Keratinocyte (primary cell): ENCODE results near the gene FAM177B. TPM values are rescaled to one million over a fixed set of nuclear protein-coding genes. Genes with fewer than 3 reads are reported as not detected.

Source experiments
- DNase-seq: peaks from one replicate; pipeline ENCODE4 v3.0.0-alpha.2; 2011; ENCODE audit warnings: low read depth, missing footprints, low spot score
- FAIRE-seq: peaks from 2 replicates; lab custom pipeline; 2011; peaks lifted over from hg19 to GRCh38; lab: Jason Lieb, UNC
- H2AFZ ChIP-seq: 2 replicates; pipeline ENCODE4 v1.6.0; 2012; ENCODE audit warnings: low read length, control low read depth, inconsistent platforms; ENCODE audit not compliant: control insufficient read depth
- H3K27ac ChIP-seq: 2 replicates; pipeline ENCODE4 v1.5.1; 2011; ENCODE audit warnings: low read length; ENCODE audit not compliant: control insufficient read depth, insufficient read depth
- H3K27me3 ChIP-seq: 3 replicates; pipeline ENCODE4 v1.6.0; 2011; ENCODE audit warnings: low read length; ENCODE audit not compliant: control insufficient read depth, insufficient read depth; ENCODE audit errors: extremely low read depth
- H3K36me3 ChIP-seq, 2 experiments: 2 replicates in 1 of 2; 3 replicates in 1 of 2; pipeline ENCODE4 v1.5.1; 2011; ENCODE audit warnings: low read length in 2 of 2, mild to moderate bottlenecking in 1 of 2; ENCODE audit not compliant: control insufficient read depth in 2 of 2, insufficient read depth in 2 of 2; ENCODE audit errors: extremely low read depth in 1 of 2
- H3K4me1 ChIP-seq: 3 replicates; pipeline ENCODE4 v1.5.1; 2011; ENCODE audit warnings: low read length; ENCODE audit not compliant: control insufficient read depth, insufficient read depth; ENCODE audit errors: extremely low read depth
- H3K4me2 ChIP-seq: 3 replicates; pipeline ENCODE4 v1.6.0; 2011; ENCODE audit warnings: low read depth, low read length; ENCODE audit not compliant: control insufficient read depth, insufficient read depth; ENCODE audit errors: extremely low read depth
- H3K4me3 ChIP-seq, 3 experiments: fragments of 200-600 bp in 1 of 3; sonication (generic) in 1 of 3; 2 replicates in 2 of 3; 3 replicates in 1 of 3; pipeline ENCODE4 v1.5.1; 2011 to 2016; ENCODE audit warnings: low read length in 3 of 3, mild to moderate bottlenecking in 3 of 3, control low read depth in 2 of 3, inconsistent platforms in 1 of 3, low read depth in 1 of 3, mixed read lengths in 1 of 3, mixed run types in 1 of 3, moderate library complexity in 1 of 3; ENCODE audit not compliant: control insufficient read depth in 2 of 3, insufficient read depth in 2 of 3; ENCODE audit errors: extremely low read depth in 1 of 3
- H3K79me2 ChIP-seq: 2 replicates; pipeline ENCODE4 v1.6.0; 2012; ENCODE audit warnings: low read length; ENCODE audit not compliant: control insufficient read depth, insufficient read depth
- H3K9ac ChIP-seq: 3 replicates; pipeline ENCODE4 v1.6.0; 2011; ENCODE audit warnings: low read length; ENCODE audit not compliant: control insufficient read depth, insufficient read depth; ENCODE audit errors: extremely low read depth
- H3K9me1 ChIP-seq: 3 replicates; pipeline ENCODE4 v1.6.0; 2011; ENCODE audit warnings: low read length; ENCODE audit not compliant: control insufficient read depth, insufficient read depth; ENCODE audit errors: extremely low read depth
- H3K9me3 ChIP-seq: 2 replicates; pipeline ENCODE4 v1.5.1; 2012; ENCODE audit warnings: low read depth, low read length; ENCODE audit not compliant: control insufficient read depth
- H4K20me1 ChIP-seq: 3 replicates; pipeline ENCODE4 v1.6.0; 2011; ENCODE audit warnings: low read length; ENCODE audit not compliant: control insufficient read depth, insufficient read depth; ENCODE audit errors: extremely low read depth
- EZH2 ChIP-seq: IDR thresholded peaks from one replicate; pipeline ENCODE4 v1.6.1; 2012; ENCODE audit warnings: inconsistent platforms, mild to moderate bottlenecking, low read length, moderate library complexity
- dilution Hi-C: fragments of 300-500 bp; cut with MboI; formaldehyde crosslinking; loops from one replicate; pipeline ENCODE4 v1.7.0; 2020; ENCODE audit warnings: low sequenced_read_pairs; ENCODE audit not compliant: extremely low pct_ligation_motif_present
- polyA plus RNA-seq, 5 experiments: library from polyadenylated mRNA; depleted of rRNA in 3 of 5; stranded (reverse) in 3 of 5; stranded (forward) in 1 of 5; unstranded in 1 of 5; fragments of >200 nt; gene quantifications; 1 replicate in 1 of 5; 2 replicates in 3 of 5; 3 replicates in 1 of 5; pipeline versions ENCODE4 v1.2.1 to v1.2.3, GENCODE V29; 2011 to 2012; ENCODE audit warnings: missing spikeins in 2 of 5, low read depth in 1 of 5, low replicate concordance in 1 of 5
- TF ChIP-seq, protein P1 (sequence below), 3 experiments: IDR thresholded peaks in 1 of 3; conservative IDR thresholded peaks in 1 of 3; optimal IDR thresholded peaks in 1 of 3; 2 replicates in 2 of 3; 3 replicates in 1 of 3; pipeline versions ENCODE3 to v1.5.1; 2011; ENCODE audit warnings: low read length in 3 of 3, mild to moderate bottlenecking in 3 of 3, moderate library complexity in 2 of 3, control low read depth in 1 of 3, inconsistent platforms in 1 of 3; ENCODE audit not compliant: insufficient read depth in 2 of 3; ENCODE audit errors: extremely low read depth in 1 of 3

The FAM177B gene
- polyA plus RNA-seq, 1 donor (not counting 4 experiments of a cell fraction or from before 2014, with no cell fraction given): not detected

DNA sequence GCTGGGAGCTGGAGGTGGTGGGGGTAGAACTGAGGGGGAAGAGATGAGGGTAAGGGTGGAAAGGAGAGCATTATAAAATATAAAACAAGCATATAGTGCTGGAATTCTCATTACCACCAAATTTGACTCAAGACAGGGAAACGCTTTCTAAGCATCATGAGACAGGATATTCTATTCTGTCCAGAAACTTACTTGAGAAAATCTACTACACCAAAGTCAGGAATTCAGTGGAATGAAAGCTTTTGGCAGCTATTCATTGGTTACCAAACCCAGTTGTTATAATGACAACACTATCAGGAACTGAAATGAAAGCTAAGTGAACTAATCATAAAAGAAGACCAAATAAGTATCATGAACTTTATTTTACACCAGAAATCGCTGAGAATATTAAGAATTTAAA lies 39.2 kb upstream of the FAM177B start:
- Histone ChIP-seq H3K9ac (no peak overlapping the region), H3K4me2 (no peak overlapping the region), H3K9me1 (no peaks in the 10 kb centered on the region), H4K20me1 (no peaks in the 10 kb centered on the region), H3K4me1 (no peaks in the 10 kb centered on the region), H3K36me3 (peaks cover 2 to 10% of the 10 kb centered on the region in 2 experiments), H3K27me3 (no peaks in the 10 kb centered on the region), H3K4me3 (no peak overlapping the region), H2AFZ (no peak overlapping the region), H3K79me2 (peaks cover 12% of the 10 kb centered on the region), H3K9me3 (no peaks in the 10 kb centered on the region), H3K27ac (peak overlapping the region; percentile 4)
- TF ChIP-seq, protein P1, sequence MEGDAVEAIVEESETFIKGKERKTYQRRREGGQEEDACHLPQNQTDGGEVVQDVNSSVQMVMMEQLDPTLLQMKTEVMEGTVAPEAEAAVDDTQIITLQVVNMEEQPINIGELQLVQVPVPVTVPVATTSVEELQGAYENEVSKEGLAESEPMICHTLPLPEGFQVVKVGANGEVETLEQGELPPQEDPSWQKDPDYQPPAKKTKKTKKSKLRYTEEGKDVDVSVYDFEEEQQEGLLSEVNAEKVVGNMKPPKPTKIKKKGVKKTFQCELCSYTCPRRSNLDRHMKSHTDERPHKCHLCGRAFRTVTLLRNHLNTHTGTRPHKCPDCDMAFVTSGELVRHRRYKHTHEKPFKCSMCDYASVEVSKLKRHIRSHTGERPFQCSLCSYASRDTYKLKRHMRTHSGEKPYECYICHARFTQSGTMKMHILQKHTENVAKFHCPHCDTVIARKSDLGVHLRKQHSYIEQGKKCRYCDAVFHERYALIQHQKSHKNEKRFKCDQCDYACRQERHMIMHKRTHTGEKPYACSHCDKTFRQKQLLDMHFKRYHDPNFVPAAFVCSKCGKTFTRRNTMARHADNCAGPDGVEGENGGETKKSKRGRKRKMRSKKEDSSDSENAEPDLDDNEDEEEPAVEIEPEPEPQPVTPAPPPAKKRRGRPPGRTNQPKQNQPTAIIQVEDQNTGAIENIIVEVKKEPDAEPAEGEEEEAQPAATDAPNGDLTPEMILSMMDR (optimal IDR thresholded peaks at IDR 0.05 in 1 of 3, IDR thresholded peaks at IDR 0.05 in 1 of 3, conservative IDR thresholded peaks at IDR 0.05 in 1 of 3; ENCODE audit: extremely low read depth in 1 of 3, insufficient read depth in 2 of 3, low read length in 3 of 3): no peak
- TF ChIP-seq EZH2: no peak
- DNase-seq: no peak
- dilution Hi-C loops: no loop called here
- FAIRE-seq: no peak

GRCh38 chr1:222702210-222702609 lies 34.8 kb upstream of the FAM177B start:
- no peak overlapping the region for H3K9ac ChIP-seq
- H2AFZ ChIP-seq: no peak overlapping the region
- peaks cover 2 to 11% of the 10 kb centered on the region in 2 experiments for H3K36me3 ChIP-seq
- TF ChIP-seq EZH2: no peak
- TF ChIP-seq, protein P1 (optimal IDR thresholded peaks at IDR 0.05 in 1 of 3, IDR thresholded peaks at IDR 0.05 in 1 of 3, conservative IDR thresholded peaks at IDR 0.05 in 1 of 3; ENCODE audit: extremely low read depth in 1 of 3, insufficient read depth in 2 of 3, low read length in 3 of 3): no peak
- H3K27ac ChIP-seq: no peak overlapping the region
- H3K9me3 ChIP-seq: no peaks in the 10 kb centered on the region
- DNase-seq (no peak), FAIRE-seq (no peak)
- dilution Hi-C loops: no loop called here
- peaks cover 39% of the 10 kb centered on the region for H3K79me2 ChIP-seq
- no peaks in the 10 kb centered on the region for H3K4me1 ChIP-seq
- H3K4me2 ChIP-seq: no peak overlapping the region
- no peak overlapping the region for H3K4me3 ChIP-seq
- H3K27me3 ChIP-seq: no peaks in the 10 kb centered on the region
- H4K20me1 ChIP-seq: no peaks in the 10 kb centered on the region
- no peaks in the 10 kb centered on the region for H3K9me1 ChIP-seq
